Epithelial cell of proximal tubule (primary cell): ENCODE measurements around the gene CADM2. TPM values are rescaled to one million over a fixed set of nuclear protein-coding genes. Genes with fewer than 3 reads are reported as not detected.

Experiments
- DNase-seq: peaks from one replicate; pipeline ENCODE4 v3.0.0-alpha.2; 2011; ENCODE audit warnings: low read depth
- H3K4me3 ChIP-seq: 2 replicates; pipeline ENCODE4 v1.5.1; 2011; ENCODE audit warnings: low read depth, mild to moderate bottlenecking, low read length
- total RNA-seq: library from RNA; depleted of rRNA; stranded (reverse); fragments of >200 nt; gene quantifications from 2 replicates; pipeline ENCODE4 v1.2.3, GENCODE V29; 2015
- TF ChIP-seq, protein P1 (sequence below): conservative IDR thresholded peaks from 2 replicates; pipeline ENCODE4 v1.5.1; 2012; ENCODE audit warnings: low read depth, mild to moderate bottlenecking, low read length

The CADM2 gene
- total RNA-seq, 1 donor from 2014 or later: not detected

- DNase-seq: no peak
- H3K4me3 ChIP-seq: no peak overlapping the region
- TF ChIP-seq, protein P1, sequence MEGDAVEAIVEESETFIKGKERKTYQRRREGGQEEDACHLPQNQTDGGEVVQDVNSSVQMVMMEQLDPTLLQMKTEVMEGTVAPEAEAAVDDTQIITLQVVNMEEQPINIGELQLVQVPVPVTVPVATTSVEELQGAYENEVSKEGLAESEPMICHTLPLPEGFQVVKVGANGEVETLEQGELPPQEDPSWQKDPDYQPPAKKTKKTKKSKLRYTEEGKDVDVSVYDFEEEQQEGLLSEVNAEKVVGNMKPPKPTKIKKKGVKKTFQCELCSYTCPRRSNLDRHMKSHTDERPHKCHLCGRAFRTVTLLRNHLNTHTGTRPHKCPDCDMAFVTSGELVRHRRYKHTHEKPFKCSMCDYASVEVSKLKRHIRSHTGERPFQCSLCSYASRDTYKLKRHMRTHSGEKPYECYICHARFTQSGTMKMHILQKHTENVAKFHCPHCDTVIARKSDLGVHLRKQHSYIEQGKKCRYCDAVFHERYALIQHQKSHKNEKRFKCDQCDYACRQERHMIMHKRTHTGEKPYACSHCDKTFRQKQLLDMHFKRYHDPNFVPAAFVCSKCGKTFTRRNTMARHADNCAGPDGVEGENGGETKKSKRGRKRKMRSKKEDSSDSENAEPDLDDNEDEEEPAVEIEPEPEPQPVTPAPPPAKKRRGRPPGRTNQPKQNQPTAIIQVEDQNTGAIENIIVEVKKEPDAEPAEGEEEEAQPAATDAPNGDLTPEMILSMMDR: no peak
Measured at GRCh38 chr3:85288257-85288656, 329.5 kb downstream of the CADM2 start.

GRCh38 chr3:85297291-85297690 lies 338.5 kb downstream of the CADM2 start:
- TF ChIP-seq, protein P1: no peak
- H3K4me3 ChIP-seq: no peak overlapping the region
- DNase-seq: no peak

DNA sequence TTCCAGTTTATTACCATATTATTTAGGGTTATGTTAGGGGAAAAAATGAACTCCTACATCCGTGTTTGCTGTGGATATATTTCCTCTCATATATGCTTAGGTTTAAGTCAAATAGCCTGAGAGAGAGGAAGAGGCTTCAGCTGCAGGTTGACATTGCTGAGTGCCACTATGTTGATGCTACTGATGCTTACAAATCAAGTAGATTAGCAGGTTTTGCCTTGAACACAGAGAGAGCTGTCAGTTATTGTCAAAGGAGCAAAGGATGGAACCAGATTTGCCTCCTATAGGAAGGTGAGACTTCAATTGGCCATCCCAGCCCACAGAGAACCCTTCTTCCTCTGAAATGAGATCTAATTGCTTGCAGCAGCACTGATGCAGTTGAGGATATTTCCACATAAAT lies 339.2 kb downstream of the CADM2 start:
- no peak for DNase-seq
- TF ChIP-seq, protein P1: no peak
- no peak overlapping the region for H3K4me3 ChIP-seq

DNA sequence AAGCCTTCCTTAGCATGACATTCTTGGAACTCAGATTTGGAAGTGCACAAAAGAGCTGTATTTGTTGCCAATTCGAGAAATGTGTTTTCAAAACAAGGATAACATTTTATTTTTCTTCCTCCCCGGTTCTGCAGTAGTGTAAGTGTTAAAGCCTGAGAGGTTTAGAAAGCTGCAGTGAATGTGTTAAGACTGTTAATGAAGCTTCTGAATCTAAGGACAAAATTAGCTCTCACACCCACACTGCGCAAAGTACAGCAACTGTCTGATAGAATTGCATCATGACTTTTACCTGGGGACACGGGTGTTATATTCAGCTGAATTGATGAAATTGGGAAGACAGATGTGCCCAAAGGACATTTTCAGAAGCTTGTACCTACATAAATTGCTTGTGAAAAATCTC lies 344.4 kb downstream of the CADM2 start:
- no peak overlapping the region for H3K4me3 ChIP-seq
- TF ChIP-seq, protein P1: no peak
- DNase-seq: no peak

DNA sequence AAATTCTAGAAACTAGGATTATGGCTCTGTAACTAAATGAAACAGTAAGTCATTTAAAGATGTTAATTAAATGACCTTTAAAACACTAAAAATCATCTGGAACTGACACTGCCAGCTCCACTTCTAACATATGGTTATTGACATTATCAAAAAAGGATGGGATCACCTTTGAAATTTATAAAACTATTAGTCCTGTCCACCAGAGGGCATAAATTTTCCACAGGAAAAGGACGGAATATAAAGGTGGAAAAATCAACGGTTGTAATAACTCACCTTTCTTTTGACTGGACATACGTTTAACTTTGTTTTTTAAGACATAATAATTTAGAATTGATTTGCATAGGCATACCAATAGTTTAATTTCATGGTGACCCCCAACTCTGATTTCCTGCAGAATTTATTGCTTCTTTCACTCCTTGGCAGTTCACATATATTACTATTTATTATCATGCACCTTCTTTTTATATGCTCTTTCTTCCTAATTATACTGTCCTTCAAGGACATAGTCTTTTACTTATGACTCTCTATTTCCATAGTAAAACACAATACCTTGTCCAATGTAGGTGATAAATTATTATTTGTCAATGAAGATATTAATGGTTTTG lies 345.7 kb downstream of the CADM2 start:
- no peak for DNase-seq
- no peak overlapping the region for H3K4me3 ChIP-seq
- TF ChIP-seq, protein P1: peak; percentile 58

DNA sequence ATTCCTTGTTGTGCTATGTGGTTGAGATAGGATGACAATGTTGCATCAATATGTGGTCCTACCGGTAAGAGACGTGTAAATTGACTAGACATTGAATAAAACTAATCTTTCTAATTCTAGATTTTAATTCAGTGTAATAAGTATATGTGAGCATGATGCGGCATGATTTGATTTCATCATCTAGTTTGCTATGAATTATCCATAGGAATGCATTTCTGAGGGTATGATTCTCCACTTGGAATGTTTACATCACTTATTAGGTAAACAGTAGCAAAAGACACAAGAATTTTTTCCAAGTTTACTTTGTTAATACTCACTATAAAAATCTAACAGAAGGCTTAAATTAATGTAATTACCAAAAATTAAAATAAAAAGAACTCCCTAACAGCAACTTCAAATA lies 353.5 kb downstream of the CADM2 start:
- H3K4me3 ChIP-seq: no peak overlapping the region
- TF ChIP-seq, protein P1: no peak
- no peak for DNase-seq

GRCh38 chr3:85313380-85313779 lies 354.6 kb downstream of the CADM2 start:
- TF ChIP-seq, protein P1: no peak
- H3K4me3 ChIP-seq: no peak overlapping the region
- DNase-seq: no peak
